H7 (cell line): Measurements from ENCODE around the gene PLSCR1. TPM values are rescaled to one million over a fixed set of nuclear protein-coding genes. Genes with fewer than 3 reads are reported as not detected.
"Not testable (repeated sequence)": the region's sequence is repeated elsewhere in the genome, so short reads cannot be mapped to it uniquely, and the experiment has no call there.

ENCODE experiments used
- DNase-seq: peaks from one replicate; pipeline ENCODE4 v3.0.0; 2012
- H3K27me3 ChIP-seq: 2 replicates; pipeline ENCODE4 v1.6.0; 2011; ENCODE audit warnings: mild to moderate bottlenecking, low read length; ENCODE audit not compliant: control insufficient read depth, insufficient read depth
- H3K36me3 ChIP-seq: replicated peaks from 2 replicates; pipeline ENCODE4 v1.5.1; 2011; ENCODE audit warnings: low read length; ENCODE audit not compliant: control insufficient read depth, insufficient read depth
- H3K4me3 ChIP-seq: 2 replicates; pipeline ENCODE4 v1.5.1; 2011; ENCODE audit warnings: low read depth, mild to moderate bottlenecking, control low read depth, low read length, moderate library complexity; ENCODE audit not compliant: insufficient read depth
- total RNA-seq: library from RNA; depleted of rRNA; stranded (reverse); fragments of >200 nt; shearing (Covaris generic); gene quantifications from 2 replicates; pipeline ENCODE4 v1.2.3, GENCODE V29; 2014

Gene PLSCR1
- total RNA-seq, 1 experiment from 2014 or later, result 75.2 TPM

GRCh38 chr3:146540978-146541377 is 3.4 kb downstream of the PLSCR1 start:
- no peaks in the 10 kb centered on the region for H3K27me3 ChIP-seq
- H3K4me3 ChIP-seq, result no peak overlapping the region
- no peak for DNase-seq
- H3K36me3 ChIP-seq, result peaks cover 3% of the 10 kb centered on the region

GRCh38 chr3:146540236-146540635 is 4.2 kb downstream of the PLSCR1 start:
- no peak for DNase-seq
- Histone ChIP-seq H3K27me3 (no peaks in the 10 kb centered on the region), H3K4me3 (no peak overlapping the region), H3K36me3 (peaks cover 3% of the 10 kb centered on the region)

- no peak for DNase-seq
- peaks cover 3% of the 10 kb centered on the region for H3K36me3 ChIP-seq
- no peaks in the 10 kb centered on the region for H3K27me3 ChIP-seq
- no peak overlapping the region for H3K4me3 ChIP-seq
These were observed 5.1 kb downstream of the PLSCR1 start for GRCh38 chr3:146539315-146539714.

- Histone ChIP-seq H3K36me3 (peaks cover 3% of the 10 kb centered on the region), H3K4me3 (no peak overlapping the region), H3K27me3 (no peaks in the 10 kb centered on the region)
- no peak for DNase-seq
These were observed 6.8 kb downstream of the PLSCR1 start for GRCh38 chr3:146537603-146538002.

GRCh38 chr3:146536681-146537080 is 7.7 kb downstream of the PLSCR1 start:
- no peak overlapping the region for H3K4me3 ChIP-seq
- H3K27me3 ChIP-seq, result no peaks in the 10 kb centered on the region
- H3K36me3 ChIP-seq, result peaks cover 3% of the 10 kb centered on the region
- DNase-seq, result no peak

- H3K36me3 ChIP-seq, result no peaks in the 10 kb centered on the region; the same call in 1 of the 2 replicates
- DNase-seq, result peak; percentile 10
- no peaks in the 10 kb centered on the region for H3K27me3 ChIP-seq
- H3K4me3 ChIP-seq, result no peak overlapping the region
These were observed 12.0 kb downstream of the PLSCR1 start for GRCh38 chr3:146532406-146532805.

GRCh38 chr3:146530609-146531008 is 13.8 kb downstream of the PLSCR1 start:
- no peak overlapping the region for H3K4me3 ChIP-seq
- no peaks in the 10 kb centered on the region; the same call in 1 of the 2 replicates for H3K36me3 ChIP-seq
- H3K27me3 ChIP-seq, result no peaks in the 10 kb centered on the region
- DNase-seq, result no peak

GRCh38 chr3:146529021-146529420 is 15.4 kb downstream of the PLSCR1 start:
- H3K27me3 ChIP-seq, result no peaks in the 10 kb centered on the region
- no peak for DNase-seq
- no peak overlapping the region for H3K4me3 ChIP-seq
- H3K36me3 ChIP-seq, result no peaks in the 10 kb centered on the region; the same call in none of the 2 replicates

- no peaks in the 10 kb centered on the region for H3K27me3 ChIP-seq
- no peak for DNase-seq
- H3K36me3 ChIP-seq, result no peaks in the 10 kb centered on the region; the same call in 1 of the 2 replicates
- no peak overlapping the region for H3K4me3 ChIP-seq
These were observed 19.4 kb downstream of the PLSCR1 start for GRCh38 chr3:146524961-146525360.

GRCh38 chr3:146523531-146523930 is 20.9 kb downstream of the PLSCR1 start:
- no peak for DNase-seq
- Histone ChIP-seq H3K4me3 (no peak overlapping the region), H3K36me3 (no peaks in the 10 kb centered on the region; the same call in 1 of the 2 replicates), H3K27me3 (no peaks in the 10 kb centered on the region)

- H3K4me3 ChIP-seq, result not testable (repeated sequence)
These were observed 21.9 kb downstream of the PLSCR1 start for GRCh38 chr3:146522174-146523158.

GRCh38 chr3:146521394-146521793 is 23.0 kb downstream of the PLSCR1 start:
- Histone ChIP-seq H3K4me3 (no peak overlapping the region), H3K27me3 (no peaks in the 10 kb centered on the region), H3K36me3 (no peaks in the 10 kb centered on the region; the same call in 1 of the 2 replicates)
- no peak for DNase-seq

More at GRCh38 chr3:146522174-146523158, 21.9 kb downstream of the PLSCR1 start:
- not testable (repeated sequence) for H3K36me3 ChIP-seq, DNase-seq, H3K27me3 ChIP-seq

- no peaks in the 10 kb centered on the region for H3K27me3 ChIP-seq
- no peaks in the 10 kb centered on the region; the same call in 1 of the 2 replicates for H3K36me3 ChIP-seq
- no peak for DNase-seq
- no peak overlapping the region for H3K4me3 ChIP-seq
These were observed 24.6 kb downstream of the PLSCR1 start for GRCh38 chr3:146519810-146520209.

- H3K36me3 ChIP-seq, result peaks cover 2% of the 10 kb centered on the region; the same call in 1 of the 2 replicates
- H3K27me3 ChIP-seq, result no peaks in the 10 kb centered on the region
- no peak for DNase-seq
- no peak overlapping the region for H3K4me3 ChIP-seq
These were observed 26.5 kb downstream of the PLSCR1 start for GRCh38 chr3:146517684-146518435.
